SK-N-SH treated with all-trans-retinoic acid at 6 μM for 48 hours (cell line): Measurements from ENCODE around the gene VCL.

ENCODE experiments used
- ATAC-seq: fragments of 200-7000 bp; cut with Tn5 transposase; 3 replicates; pipeline ENCODE4 v1.9.1; 2020; ENCODE audit warnings: mild to moderate bottlenecking, moderate library complexity
- ARNTL ChIP-seq: fragments of 450-650 bp; formaldehyde crosslinking; IDR thresholded peaks from 2 replicates; pipeline ENCODE4 v1.5.0; 2020; ENCODE audit warnings: low read depth, mild to moderate bottlenecking, moderate library complexity, borderline replicate concordance
- BACH2 ChIP-seq: fragments of 250-450 bp; sonication (Bioruptor Pico); IDR thresholded peaks from 2 replicates; pipeline ENCODE4 v1.9.0; 2021; ENCODE audit warnings: mild to moderate bottlenecking, borderline replicate concordance
- CSDC2 ChIP-seq: fragments of 250-450 bp; sonication (Bioruptor Pico); IDR thresholded peaks from 2 replicates; pipeline ENCODE4 v1.5.0; 2020; ENCODE audit warnings: mild to moderate bottlenecking, moderate library complexity
- CSRNP3 ChIP-seq: fragments of 250-450 bp; sonication (Bioruptor Pico); IDR thresholded peaks from 2 replicates; pipeline ENCODE4 v1.5.1; 2021; ENCODE audit warnings: mild to moderate bottlenecking, moderate library complexity
- ESRRG ChIP-seq: fragments of 250-450 bp; sonication (Bioruptor Pico); IDR thresholded peaks from 2 replicates; pipeline ENCODE4 v1.6.1; 2021; ENCODE audit warnings: mild to moderate bottlenecking
- GLIS3 ChIP-seq: fragments of 250-450 bp; sonication (Bioruptor Pico); IDR thresholded peaks from 2 replicates; pipeline ENCODE4 v1.5.0; 2020; ENCODE audit warnings: mild to moderate bottlenecking, moderate library complexity
- ISL1 ChIP-seq: fragments of 250-450 bp; sonication (Bioruptor Pico); IDR thresholded peaks from 2 replicates; pipeline ENCODE4 v2.1.2; 2022; ENCODE audit warnings: mild to moderate bottlenecking, moderate library complexity
- OSR1 ChIP-seq: fragments of 250-450 bp; sonication (Bioruptor Pico); IDR thresholded peaks from 2 replicates; pipeline ENCODE4 v1.8.0; 2022; ENCODE audit warnings: moderate library complexity, mild to moderate bottlenecking, inconsistent platforms
- PPARA ChIP-seq: fragments of 250-450 bp; sonication (Bioruptor Pico); IDR thresholded peaks from 2 replicates; pipeline ENCODE4 v1.5.0; 2020; ENCODE audit warnings: mild to moderate bottlenecking, borderline replicate concordance
- RARB ChIP-seq: fragments of 250-450 bp; sonication (Bioruptor Pico); IDR thresholded peaks from 2 replicates; pipeline ENCODE4 v1.8.0; 2021; ENCODE audit warnings: mild to moderate bottlenecking, moderate library complexity
- SNAI2 ChIP-seq: fragments of 250-450 bp; sonication (Bioruptor Pico); IDR thresholded peaks from 2 replicates; pipeline ENCODE4 v1.5.0; 2020; ENCODE audit warnings: mild to moderate bottlenecking, moderate library complexity
- TCF4 ChIP-seq: fragments of 250-450 bp; sonication (Bioruptor Pico); IDR thresholded peaks from 2 replicates; pipeline ENCODE4 v1.8.0; 2021; ENCODE audit warnings: mild to moderate bottlenecking, moderate library complexity, borderline replicate concordance
- TOX ChIP-seq: fragments of 250-450 bp; sonication (Bioruptor Pico); IDR thresholded peaks from 2 replicates; pipeline ENCODE4 v1.8.0; 2021; ENCODE audit warnings: mild to moderate bottlenecking, moderate library complexity, borderline replicate concordance
- TSHZ2 ChIP-seq: fragments of 250-450 bp; sonication (Bioruptor Pico); IDR thresholded peaks from 2 replicates; pipeline ENCODE4 v1.5.0; 2020; ENCODE audit warnings: mild to moderate bottlenecking, moderate library complexity
- ZC3H10 ChIP-seq: fragments of 250-450 bp; sonication (Bioruptor Pico); IDR thresholded peaks from 2 replicates; pipeline ENCODE4 v1.5.1; 2021; ENCODE audit warnings: mild to moderate bottlenecking, moderate library complexity
- ZFP3 ChIP-seq: fragments of 250-450 bp; sonication (Bioruptor Pico); IDR thresholded peaks from 2 replicates; pipeline ENCODE4 v1.5.0; 2020; ENCODE audit warnings: mild to moderate bottlenecking, moderate library complexity
- ZFP30 ChIP-seq: fragments of 450-650 bp; formaldehyde crosslinking; IDR thresholded peaks from 2 replicates; pipeline ENCODE4 v1.5.0; 2022; ENCODE audit warnings: mild to moderate bottlenecking, moderate library complexity
- ZNF565 ChIP-seq: fragments of 450-650 bp; formaldehyde crosslinking; conservative IDR thresholded peaks from 2 replicates; pipeline ENCODE4 v1.5.0; 2020; ENCODE audit warnings: low read depth, mild to moderate bottlenecking, moderate library complexity
- ZNF70 ChIP-seq: fragments of 450-650 bp; formaldehyde crosslinking; IDR thresholded peaks from 2 replicates; pipeline ENCODE4 v1.5.0; 2020; ENCODE audit warnings: mild to moderate bottlenecking, moderate library complexity
- ZNF8 ChIP-seq: fragments of 450-650 bp; formaldehyde crosslinking; IDR thresholded peaks from 2 replicates; pipeline ENCODE4 v1.5.0; 2020; ENCODE audit warnings: mild to moderate bottlenecking, moderate library complexity
- TF ChIP-seq, protein P1 (sequence below): fragments of 250-450 bp; sonication (Bioruptor Pico); IDR thresholded peaks from 2 replicates; pipeline ENCODE4 v1.5.1; 2020; ENCODE audit warnings: low read depth, mild to moderate bottlenecking, moderate library complexity
- TF ChIP-seq, protein P2 (sequence below): fragments of 250-450 bp; sonication (Bioruptor Pico); IDR thresholded peaks from 2 replicates; pipeline ENCODE4 v1.8.0; 2021; ENCODE audit warnings: low read depth, mild to moderate bottlenecking, moderate library complexity, borderline replicate concordance

Gene VCL

GRCh38 chr10:74072503-74072902 lies 74.6 kb downstream of the VCL start:
- TF ChIP-seq ISL1 (CRISPR knock-in tag) = 0 out of 2 replicates have a peak, but pooled peaks have one; percentile 32
- TF ChIP-seq, protein P1, sequence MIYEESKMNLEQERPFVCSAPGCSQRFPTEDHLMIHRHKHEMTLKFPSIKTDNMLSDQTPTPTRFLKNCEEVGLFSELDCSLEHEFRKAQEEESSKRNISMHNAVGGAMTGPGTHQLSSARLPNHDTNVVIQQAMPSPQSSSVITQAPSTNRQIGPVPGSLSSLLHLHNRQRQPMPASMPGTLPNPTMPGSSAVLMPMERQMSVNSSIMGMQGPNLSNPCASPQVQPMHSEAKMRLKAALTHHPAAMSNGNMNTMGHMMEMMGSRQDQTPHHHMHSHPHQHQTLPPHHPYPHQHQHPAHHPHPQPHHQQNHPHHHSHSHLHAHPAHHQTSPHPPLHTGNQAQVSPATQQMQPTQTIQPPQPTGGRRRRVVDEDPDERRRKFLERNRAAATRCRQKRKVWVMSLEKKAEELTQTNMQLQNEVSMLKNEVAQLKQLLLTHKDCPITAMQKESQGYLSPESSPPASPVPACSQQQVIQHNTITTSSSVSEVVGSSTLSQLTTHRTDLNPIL (CRISPR knock-in tag) = no peak
- TF ChIP-seq, all 23 proteins: peak for 1
- ATAC-seq = no peak

- no peak for ATAC-seq
- TF ChIP-seq CSDC2 (CRISPR knock-in tag) (no peak), BACH2 (CRISPR knock-in tag) (no peak), TSHZ2 (CRISPR knock-in tag) (no peak), CSRNP3 (CRISPR knock-in tag) (no peak), TOX (CRISPR knock-in tag) (no peak), ESRRG (CRISPR knock-in tag) (no peak), SNAI2 (CRISPR knock-in tag) (no peak), ISL1 (CRISPR knock-in tag) (no peak), ARNTL (CRISPR knock-in tag) (no peak), PPARA (no peak)
- TF ChIP-seq, protein P2, sequence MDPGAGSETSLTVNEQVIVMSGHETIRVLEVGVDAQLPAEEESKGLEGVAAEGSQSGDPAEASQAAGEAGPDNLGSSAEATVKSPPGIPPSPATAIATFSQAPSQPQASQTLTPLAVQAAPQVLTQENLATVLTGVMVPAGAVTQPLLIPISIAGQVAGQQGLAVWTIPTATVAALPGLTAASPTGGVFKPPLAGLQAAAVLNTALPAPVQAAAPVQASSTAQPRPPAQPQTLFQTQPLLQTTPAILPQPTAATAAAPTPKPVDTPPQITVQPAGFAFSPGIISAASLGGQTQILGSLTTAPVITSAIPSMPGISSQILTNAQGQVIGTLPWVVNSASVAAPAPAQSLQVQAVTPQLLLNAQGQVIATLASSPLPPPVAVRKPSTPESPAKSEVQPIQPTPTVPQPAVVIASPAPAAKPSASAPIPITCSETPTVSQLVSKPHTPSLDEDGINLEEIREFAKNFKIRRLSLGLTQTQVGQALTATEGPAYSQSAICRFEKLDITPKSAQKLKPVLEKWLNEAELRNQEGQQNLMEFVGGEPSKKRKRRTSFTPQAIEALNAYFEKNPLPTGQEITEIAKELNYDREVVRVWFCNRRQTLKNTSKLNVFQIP = no peak
- TF ChIP-seq, protein P1 (CRISPR knock-in tag) = no peak
Observed at GRCh38 chr10:74075906-74076305, 78.0 kb downstream of the VCL start.

GRCh38 chr10:74076961-74077360 lies 79.0 kb downstream of the VCL start:
- TF ChIP-seq TCF4 (CRISPR knock-in tag) (no peak), ZNF70 (CRISPR knock-in tag) (no peak), ZNF8 (CRISPR knock-in tag) (no peak), ISL1 (CRISPR knock-in tag) (no peak), ZNF565 (CRISPR knock-in tag) (no peak), CSDC2 (CRISPR knock-in tag) (no peak), ARNTL (CRISPR knock-in tag) (no peak), BACH2 (CRISPR knock-in tag) (no peak), ZFP30 (CRISPR knock-in tag) (no peak), TSHZ2 (CRISPR knock-in tag) (no peak), ZFP3 (CRISPR knock-in tag) (no peak), RARB (CRISPR knock-in tag) (no peak), ZC3H10 (CRISPR knock-in tag) (no peak), OSR1 (no peak), GLIS3 (no peak), SNAI2 (CRISPR knock-in tag) (no peak)
- TF ChIP-seq, protein P2 = no peak
- TF ChIP-seq, protein P1 (CRISPR knock-in tag) = no peak
- ATAC-seq = no peak
